Stimulated activated CD4-positive, alpha-beta T cell treated with anti-CD3 and anti-CD28 coated beads, Interleukin-12 subunit alpha, Interleukin-12 subunit beta, amount 100 ng/mL, for 48 hours (primary cell): ENCODE measurements around the gene SIX1.

Experiments
- DNase-seq, 3 donors: peaks; one replicate each; pipeline ENCODE4 v3.0.0-alpha.2; 2020; ENCODE audit warnings: low read depth in 2 of 3, low spot score in 1 of 3

SIX1 gene

GRCh38 chr14:60648934-60649874 is at the start of gene SIX1:
Gene SIX1, minus strand, starts transcription at chr14:60649477. Its CDS starts 288 bp downstream, at chr14:60649189.
- peak in 1 of 3 donors; percentile 30 for DNase-seq

- DNase-seq, result no peak
Observed at GRCh38 chr14:60695327-60695726, 46.0 kb upstream of the SIX1 start.

DNA sequence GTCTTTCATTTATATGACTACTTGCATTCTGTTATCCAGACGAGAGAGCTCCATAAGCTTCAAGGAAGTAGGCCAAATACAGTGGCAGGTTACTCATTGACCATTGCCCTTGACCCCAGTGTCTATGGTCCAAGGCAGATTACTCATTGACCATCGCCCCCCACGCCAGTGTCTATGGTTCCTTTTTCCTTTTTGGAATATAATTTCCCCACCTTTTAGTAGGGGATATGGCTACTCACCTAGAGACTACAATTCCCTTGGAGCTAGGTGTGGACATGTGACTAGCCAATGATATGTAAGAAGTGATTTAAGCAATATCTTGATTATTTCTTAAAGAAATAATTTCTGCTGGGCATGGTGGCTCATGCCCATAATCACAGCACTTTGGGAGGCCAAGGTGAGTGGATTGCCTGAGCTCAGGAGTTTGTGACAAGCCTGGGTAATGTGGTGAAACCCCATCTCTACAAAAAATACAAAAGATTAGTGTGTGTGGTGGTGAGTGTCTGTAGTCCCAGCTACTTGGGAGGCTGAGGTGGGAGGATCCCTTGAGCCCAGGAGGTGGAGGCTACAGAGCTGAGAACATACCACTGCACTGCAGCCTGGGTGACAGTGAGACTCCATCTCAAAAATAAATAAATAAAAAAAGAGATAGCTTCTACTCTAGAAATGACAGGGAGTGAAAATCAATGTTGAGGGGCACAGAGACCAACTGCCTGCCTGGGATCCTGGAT is 42.3 kb upstream of the SIX1 start:
- no peak for DNase-seq

GRCh38 chr14:60686865-60687264 is 37.6 kb upstream of the SIX1 start:
- no peak for DNase-seq

DNA sequence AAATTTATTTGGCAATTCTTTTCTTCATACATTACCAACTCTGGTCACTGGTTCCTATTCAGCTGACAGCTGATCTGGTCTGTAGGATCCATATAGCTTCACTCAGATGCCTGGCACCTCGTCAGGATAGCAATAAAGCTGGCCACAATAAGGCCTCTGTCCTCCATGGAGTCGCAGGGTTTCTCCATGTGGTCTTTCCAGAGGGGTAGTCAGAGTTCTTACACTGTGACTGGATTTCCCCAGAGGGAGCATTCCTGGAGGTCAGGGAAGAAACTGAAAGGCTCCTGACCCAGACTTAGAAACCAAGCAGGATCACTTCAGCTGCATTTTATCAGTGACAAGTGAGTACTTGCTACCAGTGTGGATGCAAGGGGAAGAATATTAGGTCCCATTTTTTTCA is 34.9 kb upstream of the SIX1 start:
- no peak for DNase-seq

DNA sequence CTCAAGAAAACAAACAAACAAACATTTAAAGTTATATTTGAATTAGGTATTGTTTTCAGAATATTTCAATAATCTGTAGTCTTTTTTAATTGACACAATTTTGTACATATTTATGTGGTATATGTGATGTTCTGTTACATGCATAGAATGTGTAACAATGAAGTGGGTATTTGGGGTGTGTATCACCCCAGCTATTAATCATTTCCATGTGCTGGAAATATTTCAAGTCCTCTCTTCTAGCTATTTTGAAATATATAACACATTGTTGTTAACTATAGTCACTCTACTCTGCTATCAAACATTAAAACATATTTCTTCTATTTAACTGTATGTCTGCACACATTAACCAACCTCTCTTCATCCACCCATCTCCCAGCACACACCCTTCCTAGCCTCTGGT is 32.0 kb upstream of the SIX1 start:
- no peak for DNase-seq

- DNase-seq, result no peak
Observed at GRCh38 chr14:60680511-60680910, 31.2 kb upstream of the SIX1 start.

DNA sequence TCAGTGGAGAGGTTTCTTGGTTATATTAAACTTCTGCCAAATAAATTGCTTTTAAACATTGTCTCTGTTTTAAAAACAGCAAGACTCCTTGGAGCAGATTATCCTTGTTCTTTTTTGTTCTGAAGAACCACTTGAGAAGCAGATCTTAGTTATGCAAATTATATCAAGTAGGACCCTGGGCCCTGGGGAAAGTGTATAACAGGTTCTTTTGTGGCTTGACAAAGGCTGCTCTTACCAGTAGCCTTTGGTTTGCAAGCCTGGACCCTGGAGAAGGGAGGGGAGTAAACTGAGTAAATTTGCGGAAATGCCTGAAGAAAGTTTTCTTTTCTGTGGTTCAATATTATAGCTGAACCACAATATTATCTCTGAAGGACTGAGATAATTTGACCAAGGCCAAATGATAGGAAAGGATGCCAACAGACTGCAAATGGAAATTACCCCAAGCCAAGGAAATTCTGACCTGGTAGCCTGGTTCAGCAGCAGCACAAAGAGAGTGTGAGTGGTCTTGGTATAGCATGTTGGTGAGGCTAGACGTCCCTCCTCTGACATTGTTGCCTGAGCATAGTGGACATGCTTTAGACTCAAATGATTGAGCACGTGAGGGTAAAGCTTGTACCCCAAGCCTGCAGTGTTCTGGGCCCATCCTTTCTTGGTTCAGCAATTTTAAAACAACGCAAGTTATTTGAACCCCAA is 30.4 kb upstream of the SIX1 start:
- DNase-seq, result no peak

- DNase-seq, result no peak
Observed at GRCh38 chr14:60677701-60678100, 28.4 kb upstream of the SIX1 start.

DNA sequence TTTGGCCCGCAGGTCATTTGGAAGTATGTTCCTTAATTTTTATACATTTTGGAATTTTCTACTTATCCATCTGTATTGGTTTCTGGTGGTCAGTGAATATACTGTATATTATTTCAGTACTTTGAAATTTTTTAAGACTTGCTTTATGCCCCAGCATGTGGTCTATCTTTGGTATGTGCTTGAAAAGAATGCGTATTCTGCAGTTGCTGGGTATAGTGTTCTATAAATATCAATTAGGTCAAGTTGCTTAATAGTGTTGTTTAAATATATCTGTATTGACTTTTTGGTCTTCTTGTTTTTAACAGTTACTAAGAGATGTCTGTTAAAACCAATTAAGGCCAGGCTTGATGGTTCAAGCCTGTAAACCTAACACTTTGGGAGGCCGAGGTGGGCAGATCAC is 21.7 kb upstream of the SIX1 start:
- no peak for DNase-seq

DNA sequence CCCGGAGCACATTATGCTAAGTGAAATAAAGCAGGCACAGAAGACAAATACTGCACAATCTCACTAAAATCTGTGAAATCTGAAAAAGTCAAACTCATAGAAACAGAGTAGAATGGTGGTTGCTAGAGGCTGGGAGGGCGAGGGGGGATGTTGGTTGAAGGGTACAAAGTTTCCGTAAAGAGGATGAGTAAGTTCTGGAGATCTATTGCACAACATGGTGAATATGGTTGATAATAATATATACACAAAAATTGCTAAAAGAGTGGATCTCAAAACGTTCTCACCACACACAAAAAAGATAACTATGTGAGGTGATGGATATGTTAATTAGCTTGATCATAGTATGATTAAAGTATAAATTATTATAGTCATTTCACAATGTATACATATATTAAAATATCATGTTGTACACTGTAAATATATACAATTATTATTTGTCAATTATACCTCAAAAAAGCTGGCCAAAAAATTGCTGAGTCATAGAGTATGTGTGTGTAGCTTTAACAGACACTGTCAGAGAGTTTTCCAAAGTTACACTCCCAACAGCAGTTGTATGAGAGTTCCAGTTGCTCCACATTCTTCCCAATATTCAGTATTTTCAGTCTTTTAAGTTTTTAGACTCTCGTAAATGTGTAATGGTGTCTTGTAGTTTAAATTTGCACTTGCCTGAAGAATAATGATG is 19.3 kb upstream of the SIX1 start:
- DNase-seq, result no peak

- no peak for DNase-seq
Observed at GRCh38 chr14:60665177-60665550, 15.9 kb upstream of the SIX1 start.

DNA sequence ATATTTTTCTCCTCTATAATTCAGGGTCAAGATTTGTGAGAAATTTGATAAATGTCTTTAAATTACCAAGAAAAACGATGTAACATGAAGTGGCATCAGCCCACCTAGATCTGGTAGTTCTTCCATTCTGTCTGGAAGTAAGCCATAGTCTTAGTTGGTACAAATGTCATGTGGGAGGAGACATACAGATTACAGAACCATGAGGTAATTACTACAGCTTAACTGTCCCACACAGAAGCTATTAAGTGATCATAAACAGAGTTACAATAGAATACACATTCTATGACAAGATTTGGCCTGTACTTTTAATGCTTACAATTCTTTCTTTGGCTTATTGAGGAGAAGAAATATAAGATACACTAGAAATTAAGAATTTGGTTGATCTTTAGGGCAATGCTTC is 13.7 kb upstream of the SIX1 start:
- DNase-seq, result no peak

DNA sequence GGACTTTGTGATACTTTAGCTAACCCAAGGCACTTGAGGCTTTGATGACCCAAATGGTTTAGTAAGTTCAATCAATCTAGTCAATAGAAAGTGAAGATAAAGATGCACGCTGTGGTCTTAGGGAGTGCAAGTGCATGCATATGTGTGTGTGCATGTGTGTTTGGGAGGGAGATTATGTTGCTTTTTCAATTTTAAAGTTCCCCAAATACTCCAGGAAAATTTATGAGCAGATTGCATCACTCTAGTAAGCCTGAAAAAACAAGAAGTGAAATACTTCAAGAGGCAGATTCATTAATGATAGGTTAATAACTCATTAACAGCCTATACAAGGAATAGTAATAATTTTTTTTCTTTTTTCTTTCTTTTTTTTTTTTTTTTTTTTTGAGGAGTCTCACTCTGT is 12.4 kb upstream of the SIX1 start:
- no peak for DNase-seq

DNA sequence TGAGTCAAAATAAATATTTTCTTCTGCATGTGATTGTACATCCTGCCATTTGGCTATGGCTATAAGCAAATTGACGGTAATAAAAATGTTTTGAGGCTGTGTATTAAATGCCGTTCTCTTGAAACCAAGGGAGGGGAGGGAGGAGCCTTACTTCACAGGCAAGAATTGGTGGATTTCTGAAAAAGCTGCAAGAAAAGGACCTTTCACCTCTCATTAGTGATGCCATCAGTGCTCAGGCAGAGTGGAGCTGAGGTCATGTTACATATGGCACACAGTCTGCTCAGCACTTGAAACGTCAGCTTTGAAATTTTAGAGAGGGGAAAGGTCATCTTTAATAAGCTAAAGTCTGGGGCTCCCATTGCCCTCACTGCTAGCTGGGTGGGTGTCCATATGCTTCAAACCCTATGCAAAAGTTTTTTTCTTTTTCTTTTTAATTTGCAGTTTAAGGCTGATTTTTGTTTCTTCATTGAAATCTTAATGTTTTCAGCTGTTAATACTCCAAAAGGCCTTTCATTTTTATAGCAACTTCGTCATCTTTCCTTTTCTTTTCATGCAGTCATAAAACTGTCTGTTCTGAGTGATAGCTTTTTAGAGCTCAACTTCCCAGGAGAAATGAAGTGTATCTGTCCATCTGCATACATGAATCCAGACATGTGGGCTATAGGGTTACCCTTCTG is 9.8 kb upstream of the SIX1 start:
- DNase-seq, result no peak

- no peak for DNase-seq
Observed at GRCh38 chr14:60658211-60658690, 9.0 kb upstream of the SIX1 start.

GRCh38 chr14:60657456-60658210 is 8.4 kb upstream of the SIX1 start:
- DNase-seq, result no peak

GRCh38 chr14:60656686-60657455 is 7.6 kb upstream of the SIX1 start:
- no peak for DNase-seq
